HCT116 (cell line): Measurements from ENCODE around the gene FRAS1. TPM values are rescaled to one million over a fixed set of nuclear protein-coding genes. Genes with fewer than 3 reads are reported as not detected.

Experiments used
- ATAC-seq: fragments of 200-7000 bp; cut with Tn5 transposase; 2 replicates; pipeline ENCODE4 v1.9.1; 2020; ENCODE audit warnings: mild to moderate bottlenecking, moderate library complexity
- BruUV-seq: library from RNA; stranded (reverse); fragments of 400-500 nt; replicated peaks from 2 replicates; lab custom pipeline; 2021; lab: Mats Ljungman, UMichigan
- CTCF ChIA-PET: fragments of 300-600 bp; sonication (Branson Sonifier 250); formaldehyde crosslinking; loops from one replicate; lab custom pipeline; 2021; ENCODE audit warnings: antibody characterized with exemption; lab: Charles Lee
- POLR2A ChIA-PET: fragments of 300-600, 350-600 bp; sonication (Branson Sonifier 250); formaldehyde crosslinking; loops from one replicate; lab custom pipeline; 2021; ENCODE audit warnings: antibody characterized with exemption; lab: Charles Lee
- RAD21 ChIA-PET, 2 experiments: fragments of 300-600 bp; sonication (Branson Sonifier 250); formaldehyde crosslinking; loops; one replicate each; lab custom pipeline; 2023; ENCODE audit warnings: low total read pairs in 2 of 2; ENCODE audit not compliant: uncharacterized antibody in 2 of 2, unreplicated experiment in 2 of 2, low non-redundant PET in 1 of 2; lab: Charles Lee
- DNase-seq: peaks from one replicate; pipeline ENCODE4 v3.0.0-alpha.2; 2010; ENCODE audit warnings: low read depth, low spot score
- H2AFZ ChIP-seq: fragments of 200-600 bp; shearing (Covaris generic), sonication (generic); 2 replicates; pipeline ENCODE4 v1.6.1; 2017; ENCODE audit warnings: low read depth, mixed run types, mixed read lengths, antibody characterized with exemption, low read length; ENCODE audit not compliant: poor library complexity, severe bottlenecking
- H3K27ac ChIP-seq: 2 replicates; pipeline ENCODE4 v1.5.1; 2012; ENCODE audit warnings: low read depth, low read length
- H3K27me3 ChIP-seq: fragments of 200-600 bp; sonication (generic); 2 replicates; pipeline ENCODE4 v1.6.1; 2016; ENCODE audit warnings: mixed run types, low read length, mixed read lengths; ENCODE audit not compliant: insufficient read depth
- H3K36me3 ChIP-seq, 2 experiments: fragments of 200-500 bp in 1 of 2; fragments of 200-600 bp in 1 of 2; sonication (Bioruptor generic) in 1 of 2; sonication (generic) in 1 of 2; 2 replicates each; pipeline versions ENCODE4 v1.5.1 to v1.6.1; 2014 to 2016; ENCODE audit warnings: low read length in 2 of 2, inconsistent platforms in 1 of 2, mixed read lengths in 1 of 2, mixed run types in 1 of 2; ENCODE audit not compliant: insufficient read depth in 2 of 2, control insufficient read depth in 1 of 2
- H3K4me1 ChIP-seq, 2 experiments: fragments of 200-600 bp in 1 of 2; sonication (generic) in 1 of 2; 2 replicates each; pipeline versions ENCODE4 v1.5.1 to v1.6.1; 2012 to 2017; ENCODE audit warnings: low read length in 2 of 2, inconsistent platforms in 1 of 2, mild to moderate bottlenecking in 1 of 2, mixed read lengths in 1 of 2, mixed run types in 1 of 2, moderate library complexity in 1 of 2; ENCODE audit not compliant: insufficient read depth in 2 of 2, control insufficient read depth in 1 of 2
- H3K4me2 ChIP-seq: fragments of 200-600 bp; sonication (generic); 2 replicates; pipeline ENCODE4 v1.6.1; 2017; ENCODE audit warnings: mixed run types, low read length, mixed read lengths
- H3K4me3 ChIP-seq, 2 experiments: fragments of 200-600 bp in 1 of 2; sonication (generic) in 1 of 2; replicated peaks in 1 of 2; 2 replicates each; pipeline ENCODE4 v1.5.1; 2011 to 2016; ENCODE audit warnings: low read length in 2 of 2, control low read depth in 1 of 2, low read depth in 1 of 2, mild to moderate bottlenecking in 1 of 2, mixed read lengths in 1 of 2, mixed run types in 1 of 2
- H3K79me2 ChIP-seq: fragments of 200-600 bp; sonication (generic); 2 replicates; pipeline ENCODE4 v1.6.1; 2017; ENCODE audit warnings: mild to moderate bottlenecking, mixed run types, low read length, moderate library complexity, mixed read lengths; ENCODE audit not compliant: insufficient read depth
- H3K9ac ChIP-seq: fragments of 200-600 bp; sonication (generic); 2 replicates; pipeline ENCODE4 v1.6.1; 2016; ENCODE audit warnings: low read length, mixed read lengths
- H3K9me2 ChIP-seq: fragments of 200-600 bp; sonication (generic), shearing (Covaris generic); 2 replicates; pipeline ENCODE4 v1.6.1; 2017; ENCODE audit warnings: mixed run types, mild to moderate bottlenecking, moderate library complexity; ENCODE audit not compliant: insufficient read depth
- H3K9me3 ChIP-seq, 2 experiments: fragments of 200-500 bp in 1 of 2; fragments of 200-600 bp in 1 of 2; sonication (Bioruptor generic) in 1 of 2; sonication (generic) in 1 of 2; 2 replicates each; pipeline ENCODE4 v1.6.1; 2014 to 2017; ENCODE audit warnings: low read length in 2 of 2, mixed read lengths in 2 of 2, inconsistent platforms in 1 of 2, low read depth in 1 of 2, mild to moderate bottlenecking in 1 of 2, mixed run types in 1 of 2, moderate library complexity in 1 of 2; ENCODE audit not compliant: control insufficient read depth in 1 of 2, insufficient read depth in 1 of 2
- H4K20me1 ChIP-seq: fragments of 200-600 bp; sonication (generic), shearing (Covaris generic); 2 replicates; pipeline ENCODE4 v1.6.1; 2017; ENCODE audit warnings: mixed run types, mild to moderate bottlenecking, moderate library complexity; ENCODE audit not compliant: insufficient read depth
- EGR1 ChIP-seq: IDR thresholded peaks from 2 replicates; pipeline ENCODE4 v1.6.1; 2012; ENCODE audit warnings: low read depth
- ELF1 ChIP-seq: IDR thresholded peaks from 2 replicates; pipeline ENCODE4 v1.6.1; 2012; ENCODE audit warnings: low read depth, borderline replicate concordance
- EZH2 ChIP-seq: fragments of 200-600 bp; sonication (generic); IDR thresholded peaks from 2 replicates; pipeline ENCODE4 v1.6.1; 2017; ENCODE audit warnings: antibody characterized with exemption, mixed run types
- FOSL1 ChIP-seq: IDR thresholded peaks from 2 replicates; pipeline ENCODE4 v1.6.1; 2012; ENCODE audit warnings: low read depth
- POLR2AphosphoS5 ChIP-seq: IDR thresholded peaks from 2 replicates; pipeline ENCODE4 v1.6.1; 2011; ENCODE audit warnings: mild to moderate bottlenecking, low read depth, low read length, moderate library complexity
- REST ChIP-seq: IDR thresholded peaks from 2 replicates; pipeline ENCODE4 v1.6.1; 2012; ENCODE audit warnings: low read depth
- SIN3A ChIP-seq: IDR thresholded peaks from 2 replicates; pipeline ENCODE4 v1.6.1; 2012; ENCODE audit warnings: low read depth
- SRF ChIP-seq: IDR thresholded peaks from 2 replicates; pipeline ENCODE4 v1.6.1; 2012; ENCODE audit warnings: low read depth
- TCF7L2 ChIP-seq: IDR thresholded peaks from 2 replicates; pipeline ENCODE4 v1.7.0; 2011; ENCODE audit warnings: borderline replicate concordance, inconsistent platforms; ENCODE audit not compliant: insufficient read depth, insufficient read length; ENCODE audit errors: extremely low read depth
- intact Hi-C: fragments of 100-400 bp; cut with micrococcal nuclease; formaldehyde crosslinking; loops from 2 replicates; pipeline ENCODE4 v1.10.0; 2022
- total RNA-seq: library from RNA; stranded (reverse); gene quantifications from one replicate; pipeline ENCODE4 v1.2.1, GENCODE V29; 2021; ENCODE audit not compliant: unreplicated experiment

The FRAS1 gene
- total RNA-seq, 1 experiment from 2014 or later: 33.5 TPM

- no TSS peak for BruUV-seq
Measured at GRCh38 chr4:78519962-78520361, 462.8 kb downstream of the FRAS1 start.

GRCh38 chr4:78520808-78521226 is 463.7 kb downstream of the FRAS1 start:
- Histone ChIP-seq H2AFZ (no peak overlapping the region), H3K4me3 (no peak overlapping the region), H3K36me3 (no peaks in the 10 kb centered on the region), H3K9me2 (no peaks in the 10 kb centered on the region), H3K27ac (no peak overlapping the region), H4K20me1 (no peaks in the 10 kb centered on the region), H3K27me3 (no peaks in the 10 kb centered on the region), H3K79me2 (no peaks in the 10 kb centered on the region), H3K9ac (no peak overlapping the region), H3K4me2 (no peak overlapping the region), H3K4me1 (no peaks in the 10 kb centered on the region), H3K9me3 (no peaks in the 10 kb centered on the region)
- intact Hi-C loops: no loop called here
- BruUV-seq: no TSS peak
- TF ChIP-seq SRF: no peak
- no peak for TF ChIP-seq SIN3A
- no peak for TF ChIP-seq REST
- no peak for TF ChIP-seq TCF7L2
- TF ChIP-seq EZH2: no peak
- no peak for TF ChIP-seq POLR2AphosphoS5
- ATAC-seq: no peak
- ChIA-PET POLR2A (no interaction called here), RAD21 (interaction anchor here in 1 of 2 experiments (0.6 kb wide), 1 partner anchor 535 kb away, joined by 3 read pairs; no protein-coding TSS in a partner anchor), CTCF (no interaction called here)
- DNase-seq: no peak

More at GRCh38 chr4:78519962-78520361, 462.8 kb downstream of the FRAS1 start:
- ChIA-PET RAD21 (no interaction called here), POLR2A (no interaction called here), CTCF (no interaction called here)
- no peaks in the 10 kb centered on the region for H3K9me2 ChIP-seq
- H4K20me1 ChIP-seq: no peaks in the 10 kb centered on the region
- intact Hi-C loops: loop anchor here (10.0 kb wide), 1 partner anchor 345 kb away; no protein-coding TSS in a partner anchor
- H3K4me3 ChIP-seq: no peak overlapping the region
- no peak overlapping the region for H2AFZ ChIP-seq
- no peaks in the 10 kb centered on the region for H3K9me3 ChIP-seq
- no peak overlapping the region for H3K9ac ChIP-seq
- H3K27me3 ChIP-seq: no peaks in the 10 kb centered on the region
- no peaks in the 10 kb centered on the region for H3K36me3 ChIP-seq
- H3K4me2 ChIP-seq: no peak overlapping the region
- DNase-seq (no peak), ATAC-seq (no peak)
- H3K4me1 ChIP-seq: no peaks in the 10 kb centered on the region
- H3K79me2 ChIP-seq: no peaks in the 10 kb centered on the region
- no peak overlapping the region for H3K27ac ChIP-seq
- no peak for TF ChIP-seq ELF1
- no peak for TF ChIP-seq EGR1
- TF ChIP-seq SIN3A: no peak
- no peak for TF ChIP-seq FOSL1
- TF ChIP-seq, all 23 proteins: peak for 0
